IPS-18c (cell line): Measurements from ENCODE around the gene ALPG.
A peak's percentile ranks its signal among the peaks of the same experiment; 100 is the strongest.
"Not testable (repeated sequence)": the region's sequence is repeated elsewhere in the genome, so short reads cannot be mapped to it uniquely, and the experiment has no call there.

Experiments
- H3K4me3 ChIP-seq: 2 replicates; pipeline ENCODE4 v1.7.0; 2013; ENCODE audit warnings: low read depth, mild to moderate bottlenecking, low read length, moderate library complexity; ENCODE audit not compliant: insufficient read depth
- H3K9me3 ChIP-seq: one replicate; pipeline ENCODE4 v1.6.1; 2013; ENCODE audit warnings: mild to moderate bottlenecking, low read length, moderate library complexity; ENCODE audit not compliant: control insufficient read depth, insufficient read depth

ALPG gene

DNA sequence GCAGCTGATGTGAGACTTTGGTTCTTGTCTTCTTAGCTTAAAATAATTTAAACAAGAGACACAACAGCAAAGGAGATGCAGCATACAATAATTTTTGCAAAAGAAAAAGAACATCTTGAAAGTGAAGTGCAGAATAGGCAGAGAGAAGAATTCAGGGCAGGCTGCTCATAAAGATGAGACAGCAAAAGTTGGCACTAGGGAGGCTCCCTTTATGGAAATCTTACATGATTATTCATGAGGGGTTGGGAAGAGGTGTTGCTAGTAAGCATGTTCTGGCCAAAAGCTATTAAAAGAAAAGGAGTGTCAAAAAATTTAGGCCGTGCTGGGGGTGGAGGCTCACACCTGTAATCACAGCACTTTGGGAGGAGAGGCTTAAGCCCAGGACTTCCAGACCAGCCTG is 32.3 kb upstream of the ALPG start:
- Histone ChIP-seq H3K9me3 (no peaks in the 10 kb centered on the region), H3K4me3 (no peak overlapping the region)

DNA sequence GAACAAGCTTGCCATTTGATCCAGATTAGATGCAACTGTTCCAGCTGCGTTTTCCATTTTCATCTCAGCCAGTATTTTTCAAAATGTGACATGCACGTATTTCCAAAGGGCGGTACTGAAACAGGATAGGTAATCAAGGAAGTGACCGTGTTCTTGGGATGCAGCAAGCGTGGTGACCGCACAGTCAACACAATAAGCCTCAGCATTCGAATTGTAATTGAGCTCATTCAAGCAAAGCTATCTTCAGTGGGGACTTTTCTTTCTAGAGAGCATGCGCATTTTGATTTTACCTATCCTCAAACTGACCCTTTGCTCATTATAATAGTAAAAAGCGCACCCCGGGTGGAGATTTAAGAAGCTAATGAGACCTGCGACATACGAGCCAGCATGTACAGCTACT is 31.5 kb upstream of the ALPG start:
- Histone ChIP-seq H3K9me3 (no peaks in the 10 kb centered on the region), H3K4me3 (no peak overlapping the region)

DNA sequence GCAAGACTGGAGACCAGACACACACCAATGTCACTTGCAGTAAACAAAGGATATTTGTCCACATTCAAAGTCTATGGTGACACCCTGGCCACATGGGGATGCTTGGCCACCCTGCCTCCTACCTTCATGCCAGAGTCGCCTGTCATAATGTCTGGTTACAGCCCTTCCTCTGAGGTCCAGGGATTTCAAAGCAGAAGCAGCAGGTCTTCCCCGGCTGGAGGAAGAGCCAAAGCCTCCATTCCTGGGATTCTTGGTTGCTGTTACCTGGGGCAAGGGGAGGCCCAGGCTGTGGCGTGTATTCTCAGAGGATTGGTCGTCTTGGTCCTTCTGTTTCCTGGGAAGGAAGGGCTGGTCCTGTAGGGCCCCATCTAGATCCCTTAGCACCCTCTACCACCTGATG is 30.4 kb upstream of the ALPG start:
- Histone ChIP-seq H3K9me3 (no peaks in the 10 kb centered on the region), H3K4me3 (no peak overlapping the region)

DNA sequence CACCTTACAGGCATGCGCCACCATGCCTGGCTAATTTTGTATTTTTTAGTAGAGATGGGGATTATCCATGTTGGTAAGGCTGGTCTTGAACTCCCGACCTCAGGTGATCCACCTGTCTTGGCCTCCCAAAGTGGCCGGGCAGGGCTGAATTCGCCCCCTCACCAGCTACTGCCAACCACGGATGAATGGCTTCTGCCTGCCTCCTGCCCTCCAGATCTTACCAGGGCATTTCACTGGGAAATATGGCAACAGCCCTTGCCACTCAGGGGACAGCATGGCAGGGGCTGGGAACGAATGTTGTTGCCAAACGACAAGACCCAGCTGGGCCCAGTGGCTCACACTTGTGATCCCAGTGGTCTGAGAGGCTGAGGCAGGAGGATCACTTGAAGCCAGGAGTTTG is 29.9 kb upstream of the ALPG start:
- no peak overlapping the region for H3K4me3 ChIP-seq
- no peaks in the 10 kb centered on the region for H3K9me3 ChIP-seq

DNA sequence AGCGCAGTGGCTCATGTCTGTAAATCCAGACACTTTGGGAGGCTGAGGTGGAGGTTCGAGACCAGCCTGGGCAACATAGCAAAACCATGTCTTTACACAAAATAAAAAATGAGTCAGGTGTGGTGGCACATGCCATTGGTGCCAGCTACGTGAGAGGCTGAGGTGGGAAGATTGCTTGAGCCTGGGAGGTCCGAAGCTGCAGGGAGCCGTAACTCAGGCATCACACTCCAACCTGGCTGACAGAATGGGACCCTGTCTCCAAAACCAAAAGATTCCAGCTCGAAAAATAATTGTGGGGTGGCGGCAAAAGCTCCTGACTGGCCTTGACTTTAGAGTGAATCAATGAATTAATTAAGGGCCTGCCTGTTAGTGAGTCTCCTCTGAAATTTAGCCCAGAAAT is 29.3 kb upstream of the ALPG start:
- Histone ChIP-seq H3K4me3 (no peak overlapping the region), H3K9me3 (no peaks in the 10 kb centered on the region)

DNA sequence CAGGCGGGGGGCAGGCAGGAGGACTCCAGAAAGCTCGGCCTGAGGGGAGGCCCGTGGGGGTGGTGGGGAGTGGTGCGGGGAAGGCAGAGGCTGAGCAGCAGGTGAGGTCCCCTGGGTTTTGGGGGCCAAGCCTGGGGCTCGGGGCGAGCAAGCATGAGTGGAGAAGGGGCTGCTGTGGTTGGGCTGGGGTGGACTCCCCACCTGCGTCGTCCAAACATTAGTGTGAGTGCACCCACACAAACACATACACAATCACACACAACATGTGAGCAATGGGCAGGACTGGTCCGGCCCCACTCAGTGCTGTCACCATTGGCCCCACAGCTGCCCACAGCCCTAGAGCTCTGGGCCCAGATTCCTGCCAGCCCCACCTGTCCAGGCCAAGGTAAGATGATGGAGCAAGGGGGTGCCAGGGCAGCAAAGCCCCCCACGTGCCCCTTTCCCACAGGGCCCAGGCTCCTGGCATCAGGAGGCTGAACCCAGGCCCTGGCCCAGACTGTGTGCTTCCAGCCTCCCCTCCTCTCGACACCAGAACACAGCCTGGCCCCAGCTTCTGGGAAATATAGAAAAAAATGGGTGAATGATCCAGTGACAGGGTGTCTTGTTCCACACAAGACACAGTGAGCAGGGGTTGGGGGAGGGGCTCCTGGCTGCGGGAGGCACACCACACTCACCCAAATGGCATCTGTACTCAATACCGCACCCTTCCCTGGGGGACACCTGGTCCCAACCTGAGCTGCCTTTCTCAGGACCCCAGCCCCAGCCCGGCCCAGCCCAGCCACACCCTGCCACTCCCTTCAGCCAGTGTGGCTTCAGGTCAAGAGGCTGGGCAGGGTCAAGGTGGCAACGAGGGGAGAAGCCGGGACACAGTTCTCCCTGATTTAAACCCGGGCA is 28.6 kb upstream of the ALPG start:
- H3K4me3 ChIP-seq: no peak overlapping the region
- no peaks in the 10 kb centered on the region for H3K9me3 ChIP-seq

DNA sequence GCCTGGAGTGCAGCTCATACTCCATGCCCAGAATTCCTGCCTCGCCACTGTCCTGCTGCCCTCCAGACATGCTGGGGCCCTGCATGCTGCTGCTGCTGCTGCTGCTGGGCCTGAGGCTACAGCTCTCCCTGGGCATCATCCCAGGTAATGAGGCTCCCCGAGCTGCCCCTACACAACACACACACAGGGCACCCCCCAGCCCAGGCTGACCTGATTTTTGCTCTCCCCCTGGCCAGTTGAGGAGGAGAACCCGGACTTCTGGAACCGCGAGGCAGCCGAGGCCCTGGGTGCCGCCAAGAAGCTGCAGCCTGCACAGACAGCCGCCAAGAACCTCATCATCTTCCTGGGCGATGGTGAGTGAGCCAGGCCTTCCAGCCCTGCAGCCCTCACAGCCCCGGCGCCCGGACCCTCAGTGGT is 27.9 kb upstream of the ALPG start, which contains the start of gene ALPP:
ALPP (plus strand) TSS at position 17 of the 417 bp plus-strand sequence; CDS start at position 69, 52 bp downstream.
- not testable (repeated sequence) for H3K9me3 ChIP-seq, H3K4me3 ChIP-seq

DNA sequence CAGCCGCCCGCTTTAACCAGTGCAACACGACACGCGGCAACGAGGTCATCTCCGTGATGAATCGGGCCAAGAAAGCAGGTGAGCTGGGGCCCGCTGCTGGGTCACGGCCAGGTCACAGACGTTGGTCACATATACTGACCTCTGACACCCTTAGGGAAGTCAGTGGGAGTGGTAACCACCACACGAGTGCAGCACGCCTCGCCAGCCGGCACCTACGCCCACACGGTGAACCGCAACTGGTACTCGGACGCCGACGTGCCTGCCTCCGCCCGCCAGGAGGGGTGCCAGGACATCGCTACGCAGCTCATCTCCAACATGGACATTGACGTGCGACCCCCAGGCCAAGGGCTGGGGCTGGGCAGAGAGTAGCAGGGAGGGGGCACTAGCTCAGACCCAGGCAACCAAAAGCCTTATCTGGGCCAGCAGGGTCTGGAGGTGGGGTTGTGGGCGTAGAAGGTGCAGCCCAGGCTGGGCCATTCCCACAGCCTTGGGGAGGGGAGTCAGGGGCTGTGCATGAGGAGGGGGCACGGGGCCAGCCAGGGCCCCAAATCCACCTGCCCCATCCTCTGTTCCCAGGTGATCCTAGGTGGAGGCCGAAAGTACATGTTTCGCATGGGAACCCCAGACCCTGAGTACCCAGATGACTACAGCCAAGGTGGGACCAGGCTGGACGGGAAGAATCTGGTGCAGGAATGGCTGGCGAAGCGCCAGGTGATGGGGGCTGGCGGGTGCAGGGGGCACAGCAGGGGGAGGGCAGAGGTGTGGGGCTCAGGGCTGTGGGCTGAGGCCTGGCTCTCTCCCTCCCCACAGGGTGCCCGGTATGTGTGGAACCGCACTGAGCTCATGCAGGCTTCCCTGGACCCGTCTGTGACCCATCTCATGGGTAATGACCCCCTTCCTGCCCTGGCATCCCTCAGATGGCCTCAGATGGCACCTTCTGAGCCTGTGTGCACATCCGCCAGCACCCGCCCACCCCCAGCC is 26.7 kb upstream of the ALPG start:
- H3K4me3 ChIP-seq, H3K9me3 ChIP-seq: not testable (repeated sequence)

DNA sequence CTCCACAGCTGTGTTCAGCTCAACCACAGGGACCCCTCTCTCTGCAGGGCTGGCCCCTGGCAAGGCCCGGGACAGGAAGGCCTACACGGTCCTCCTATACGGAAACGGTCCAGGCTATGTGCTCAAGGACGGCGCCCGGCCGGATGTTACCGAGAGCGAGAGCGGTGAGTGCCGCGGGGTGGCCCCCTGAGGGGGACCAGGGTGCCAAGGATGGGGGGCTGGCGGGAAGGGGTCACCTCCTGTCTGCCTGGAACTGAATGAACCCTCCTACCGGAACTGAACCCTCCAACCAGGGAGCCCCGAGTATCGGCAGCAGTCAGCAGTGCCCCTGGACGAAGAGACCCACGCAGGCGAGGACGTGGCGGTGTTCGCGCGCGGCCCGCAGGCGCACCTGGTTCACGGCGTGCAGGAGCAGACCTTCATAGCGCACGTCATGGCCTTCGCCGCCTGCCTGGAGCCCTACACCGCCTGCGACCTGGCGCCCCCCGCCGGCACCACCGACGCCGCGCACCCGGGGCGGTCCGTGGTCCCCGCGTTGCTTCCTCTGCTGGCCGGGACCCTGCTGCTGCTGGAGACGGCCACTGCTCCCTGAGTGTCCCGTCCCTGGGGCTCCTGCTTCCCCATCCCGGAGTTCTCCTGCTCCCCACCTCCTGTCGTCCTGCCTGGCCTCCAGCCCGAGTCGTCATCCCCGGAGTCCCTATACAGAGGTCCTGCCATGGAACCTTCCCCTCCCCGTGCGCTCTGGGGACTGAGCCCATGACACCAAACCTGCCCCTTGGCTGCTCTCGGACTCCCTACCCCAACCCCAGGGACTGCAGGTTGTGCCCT is 25.2 kb upstream of the ALPG start:
- not testable (repeated sequence) for H3K9me3 ChIP-seq, H3K4me3 ChIP-seq

DNA sequence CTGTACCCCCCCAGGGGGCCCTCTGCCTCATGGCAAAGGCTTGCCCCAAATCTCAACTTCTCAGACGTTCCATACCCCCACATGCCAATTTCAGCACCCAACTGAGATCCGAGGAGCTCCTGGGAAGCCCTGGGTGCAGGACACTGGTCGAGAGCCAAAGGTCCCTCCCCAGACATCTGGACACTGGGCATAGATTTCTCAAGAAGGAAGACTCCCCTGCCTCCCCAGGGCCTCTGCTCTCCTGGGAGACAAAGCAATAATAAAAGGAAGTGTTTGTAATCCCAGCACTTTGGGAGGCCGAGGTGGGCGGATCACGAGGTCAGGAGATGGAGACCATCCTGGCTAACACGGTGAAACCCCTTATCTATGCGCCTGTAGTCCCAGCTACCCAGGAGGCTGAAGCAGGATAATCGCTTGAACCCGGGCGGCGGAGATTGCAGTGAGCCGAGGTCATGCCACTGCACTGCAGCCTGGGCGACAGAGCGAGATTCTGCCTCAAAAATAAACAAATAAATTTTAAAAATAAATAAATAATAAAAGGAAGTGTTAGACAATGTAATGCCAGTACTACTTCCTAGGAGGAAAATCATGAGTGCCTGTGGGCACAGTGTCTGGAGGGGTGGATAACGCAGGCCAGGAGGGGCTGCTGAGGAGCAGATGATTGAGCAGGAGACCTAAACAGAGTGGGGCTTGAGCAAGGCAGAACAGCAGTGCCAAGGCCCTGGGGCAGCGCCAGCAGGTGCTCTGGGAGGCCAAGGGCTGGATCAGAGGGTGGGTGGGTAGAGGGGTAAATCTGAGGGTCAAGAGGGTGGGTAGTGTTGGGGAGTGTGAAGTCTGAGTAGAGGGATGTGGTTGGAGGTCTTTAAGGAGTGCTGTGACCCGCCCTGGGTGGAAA is 24.1 kb upstream of the ALPG start:
- Histone ChIP-seq H3K9me3 (no peaks in the 10 kb centered on the region), H3K4me3 (no peak overlapping the region)

DNA sequence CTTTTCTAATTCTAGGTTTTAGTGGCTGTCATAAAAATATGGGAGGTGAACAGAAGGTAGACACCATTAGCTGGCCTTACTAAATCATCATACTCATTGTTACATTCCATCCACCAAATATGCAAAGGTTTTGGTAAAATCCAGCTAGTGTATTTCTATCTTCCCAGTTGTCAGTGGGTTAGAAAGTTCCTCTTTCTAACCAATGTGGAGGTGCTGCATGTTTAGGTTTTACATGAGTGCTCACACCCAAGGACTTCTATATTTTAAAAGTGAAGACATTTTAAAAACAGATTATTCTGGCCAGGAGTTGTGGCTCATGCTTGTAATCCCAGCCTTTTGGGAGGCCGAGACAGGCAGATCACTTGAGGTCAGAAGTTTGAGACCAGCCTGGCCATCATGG is 22.2 kb upstream of the ALPG start:
- no peak overlapping the region for H3K4me3 ChIP-seq
- H3K9me3 ChIP-seq: no peaks in the 10 kb centered on the region

DNA sequence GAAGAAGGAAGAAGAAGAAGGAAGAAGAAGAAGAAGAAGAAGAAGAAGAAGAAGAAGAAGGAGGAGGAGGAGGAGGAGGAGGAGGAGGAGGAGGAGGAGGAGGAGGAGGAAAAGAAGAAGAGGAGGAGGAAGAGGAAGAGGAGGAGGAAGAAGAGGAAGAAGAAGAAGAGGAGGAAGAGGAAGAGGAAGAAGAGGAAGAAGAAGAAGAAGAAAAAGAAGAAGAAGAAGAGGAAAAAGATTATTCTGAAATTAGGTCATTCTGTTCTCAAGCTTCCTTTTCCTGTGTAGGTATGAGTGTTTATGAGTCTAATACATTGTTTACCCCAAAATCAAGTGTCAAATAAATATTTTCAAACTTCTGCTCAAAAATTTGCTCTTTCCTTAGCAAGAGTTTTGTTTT is 21.6 kb upstream of the ALPG start:
- H3K4me3 ChIP-seq: not testable (repeated sequence)

DNA sequence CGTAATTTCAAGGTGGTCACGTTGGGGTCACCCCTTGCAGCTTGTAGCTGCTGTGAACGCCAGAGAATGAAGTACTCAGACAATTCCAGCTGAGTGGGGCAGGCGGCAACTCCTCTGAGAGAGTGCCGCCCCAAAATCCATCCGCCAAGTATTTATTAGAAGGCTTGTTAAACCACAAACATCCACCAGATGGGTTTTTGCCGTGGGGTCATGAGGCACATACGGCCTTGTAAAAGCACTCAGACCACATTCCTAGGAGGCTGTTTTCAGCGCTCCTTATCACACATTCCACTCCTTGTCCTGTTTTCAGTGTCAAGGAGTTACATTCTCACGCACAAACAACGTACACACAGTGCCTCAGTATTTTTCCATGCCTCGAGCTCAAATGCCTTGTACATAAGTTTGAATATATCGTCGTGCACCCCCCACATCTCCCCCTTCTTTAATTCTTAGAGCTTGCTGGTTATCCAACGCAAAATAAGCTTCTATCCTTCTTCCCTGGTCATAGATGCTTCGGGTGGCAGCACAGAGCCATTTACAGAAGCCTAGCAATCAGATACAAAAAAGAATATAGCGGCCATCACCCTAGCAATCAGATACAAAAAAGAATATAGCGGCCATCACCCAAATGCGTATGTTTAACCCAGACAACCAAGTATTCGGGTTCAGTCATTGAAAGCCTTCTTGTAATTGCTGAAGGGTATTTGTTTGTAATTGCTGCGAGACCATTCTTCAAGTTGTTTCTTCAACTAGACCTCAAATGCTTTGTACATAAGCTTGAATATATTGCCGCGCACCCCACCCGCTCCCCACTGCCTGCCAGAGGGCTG is 20.8 kb upstream of the ALPG start:
- no peaks in the 10 kb centered on the region for H3K9me3 ChIP-seq
- peak overlapping the region; percentile 31 for H3K4me3 ChIP-seq

More for the DNA sequence above, 21.6 kb upstream of the ALPG start:
- not testable (repeated sequence) for H3K9me3 ChIP-seq

DNA sequence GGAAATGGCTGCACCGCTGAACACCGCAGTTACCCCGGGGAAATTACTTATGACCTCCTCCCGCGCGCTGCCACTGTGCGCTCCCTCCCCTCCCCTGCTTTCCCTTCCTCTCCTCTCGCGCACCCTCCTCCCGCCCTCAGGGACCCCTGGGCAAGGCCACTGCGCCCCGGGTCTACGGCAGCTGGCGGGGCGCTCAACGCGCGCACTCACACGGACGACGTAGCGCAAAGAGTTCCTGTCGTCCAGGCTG is 20.2 kb upstream of the ALPG start:
- Histone ChIP-seq H3K4me3 (peak overlapping the region; percentile 31), H3K9me3 (no peaks in the 10 kb centered on the region)

DNA sequence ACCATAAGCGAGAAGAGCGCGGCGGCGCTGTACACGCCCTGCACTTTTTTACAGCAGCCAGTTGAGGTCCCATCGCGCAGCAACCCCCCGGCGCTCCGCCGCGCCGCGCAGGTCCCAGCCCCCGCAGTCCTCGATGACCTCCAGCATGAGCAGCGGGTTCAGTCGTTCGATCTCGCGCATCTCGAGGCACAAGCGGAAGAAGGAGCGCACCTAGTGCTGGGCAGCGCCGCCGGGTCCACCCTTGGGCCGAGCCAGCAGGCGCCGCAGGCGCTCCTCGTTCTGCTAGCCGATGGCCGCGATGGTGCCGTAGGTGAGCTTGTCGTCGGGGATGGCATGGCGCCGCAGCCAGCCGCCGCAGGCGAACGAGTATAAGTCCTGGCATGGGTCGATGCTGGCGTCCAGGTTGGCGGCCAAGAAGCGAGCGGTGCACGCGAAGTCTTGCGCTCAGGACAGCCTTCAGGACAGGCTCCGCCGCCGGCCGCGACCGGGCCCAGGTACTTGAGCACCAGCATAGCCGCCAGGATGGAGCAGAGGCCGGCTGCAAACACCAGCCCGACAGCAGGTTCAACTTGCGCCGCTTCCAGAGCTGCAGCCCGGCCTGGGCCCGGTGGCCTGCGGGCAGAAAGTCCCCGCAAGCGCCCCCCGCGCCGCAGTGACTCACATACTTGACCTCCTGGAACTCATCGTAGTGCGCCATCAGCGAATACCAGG is 19.7 kb upstream of the ALPG start:
- Histone ChIP-seq H3K9me3 (no peaks in the 10 kb centered on the region), H3K4me3 (peak overlapping the region; percentile 31)
